ENCODE results near the gene TIMM17B. TPM values are rescaled to one million over a fixed set of nuclear protein-coding genes. Genes with fewer than 3 reads are reported as not detected.

The TIMM17B gene
- 74.8 and 113 TPM in 2 replicates for total RNA-seq

GRCh38 chrX:48897625-48898306 lies at the start of gene TIMM17B, which contains the start of gene PQBP1:
TSS of gene TIMM17B (minus strand) at chrX:48897768. CDS start at chrX:48897749, 19 bp downstream.
TSS of gene PQBP1 (plus strand) at chrX:48897930. CDS start at chrX:48898510, 580 bp downstream.

DNA sequence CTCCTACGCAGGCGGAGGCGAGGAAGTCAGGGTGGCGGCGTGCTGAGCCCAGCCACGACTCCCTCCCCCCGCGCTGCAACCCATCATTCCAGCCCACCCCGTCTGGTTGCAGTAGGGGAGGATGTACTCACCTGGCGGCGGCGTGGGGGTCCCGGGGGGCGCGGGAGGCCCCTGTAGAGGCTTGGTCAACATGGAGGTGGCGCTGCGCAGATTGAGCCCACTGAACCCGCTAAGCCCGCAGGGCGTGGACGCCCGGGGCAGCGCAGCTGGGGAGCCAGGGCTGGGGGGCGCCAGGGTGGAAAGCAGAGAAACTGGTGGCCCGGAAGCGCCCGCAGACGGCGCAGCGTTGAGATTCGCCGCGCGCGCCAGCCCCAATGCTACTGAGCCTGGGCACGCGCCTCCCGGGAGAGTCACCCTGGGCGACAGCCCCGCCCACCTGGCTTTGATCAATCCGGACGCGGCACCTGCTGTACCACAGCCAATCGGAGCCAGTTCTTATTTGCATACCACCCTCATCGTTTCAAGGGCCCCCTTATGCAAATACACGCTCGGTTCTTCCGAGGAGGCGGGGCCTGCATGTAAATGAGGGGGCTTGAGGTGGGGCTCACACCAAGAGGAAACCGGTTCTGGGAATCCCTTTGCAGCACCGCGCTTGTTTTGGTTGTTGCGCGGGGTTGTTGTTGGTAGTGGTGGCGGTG lies 21.2 kb upstream of the TIMM17B start, which contains the start of gene PIM2:
PIM2 (minus strand) TSS at position 382 of the 698 bp plus-strand sequence; CDS start at position 192, 190 bp downstream.

DNA sequence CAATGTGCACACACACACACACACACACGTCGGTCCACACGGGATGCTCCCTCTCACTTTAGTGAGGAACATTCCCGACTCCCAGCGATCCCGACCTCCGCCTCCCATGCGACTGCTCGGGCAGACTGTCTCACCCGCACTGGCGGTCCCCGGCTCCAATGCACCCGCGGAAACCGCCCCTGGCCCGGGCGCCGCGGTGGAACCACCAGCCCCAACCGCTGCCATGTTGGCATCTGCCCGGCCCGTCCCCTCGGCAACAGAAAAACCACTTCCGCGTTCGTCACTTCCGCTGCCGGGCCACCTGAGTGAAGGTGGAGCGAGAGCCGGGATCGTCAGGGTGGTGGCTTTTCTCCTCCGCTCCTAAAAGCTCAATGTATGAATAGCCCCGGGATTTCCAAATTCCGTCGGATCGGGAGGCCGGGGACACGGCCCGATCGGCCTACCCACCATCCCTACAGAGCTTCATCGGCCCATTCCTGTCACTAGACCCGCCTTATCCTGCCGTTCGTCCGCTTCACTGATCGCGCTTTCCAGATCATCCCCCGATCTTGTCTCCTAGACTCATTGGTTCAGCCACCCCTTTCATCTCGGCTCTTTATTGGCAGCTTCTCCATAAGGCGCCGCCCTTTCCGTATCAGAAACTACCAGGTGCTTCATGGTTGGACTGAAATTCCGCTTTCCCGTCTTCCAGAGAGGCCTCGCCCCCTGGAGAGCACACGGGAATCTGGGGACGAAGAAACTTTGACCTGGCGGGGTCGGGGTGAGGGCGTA lies 14.0 kb upstream of the TIMM17B start, which contains the start of gene SLC35A2:
SLC35A2 (minus strand) TSS at position 235 of the 771 bp plus-strand sequence; CDS start at position 225, 10 bp downstream.

Other genes starting within 250 kb of the TIMM17B start
- 0.14 and 0.21 TPM in 2 replicates for gene WAS, start 214.0 kb downstream of the TIMM17B start, total RNA-seq
- gene SUV39H1, start 201.0 kb downstream of the TIMM17B start, total RNA-seq = 13.0 and 13.6 TPM in 2 replicates
- not detected in 2 replicates for gene GLOD5, start 136.0 kb downstream of the TIMM17B start, total RNA-seq
- gene GATA1, start 111.2 kb downstream of the TIMM17B start, total RNA-seq = not detected in 2 replicates
- gene HDAC6, start 95.7 kb downstream of the TIMM17B start, total RNA-seq = 24.9 and 28.6 TPM in 2 replicates
- not detected in 2 replicates for gene ERAS, start 71.3 kb downstream of the TIMM17B start, total RNA-seq
- 13.2 and 15.4 TPM in 2 replicates for gene PCSK1N, start 62.2 kb downstream of the TIMM17B start, total RNA-seq
- gene PQBP1, start 162 bp upstream of the TIMM17B start, total RNA-seq = 64.3 and 68.2 TPM in 2 replicates
- gene SLC35A2, start 13.9 kb upstream of the TIMM17B start, total RNA-seq = 25.6 and 26.7 TPM in 2 replicates
- gene PIM2, start 21.3 kb upstream of the TIMM17B start, total RNA-seq = 7.5 and 14.6 TPM in 2 replicates
- 30.3 and 32.0 TPM in 2 replicates for gene OTUD5, start 59.8 kb upstream of the TIMM17B start, total RNA-seq
- under 0.01 and 0.14 TPM in 2 replicates for gene KCND1, start 74.1 kb upstream of the TIMM17B start, total RNA-seq
- gene GRIPAP1, start 104.5 kb upstream of the TIMM17B start, total RNA-seq = 9.9 and 14.4 TPM in 2 replicates
- gene TFE3, start 145.6 kb upstream of the TIMM17B start, total RNA-seq = 41.7 and 45.1 TPM in 2 replicates
- 6.3 and 11.5 TPM in 2 replicates for gene CCDC120, start 161.2 kb upstream of the TIMM17B start, total RNA-seq
- gene PRAF2, start 176.2 kb upstream of the TIMM17B start, total RNA-seq = 16.3 and 19.3 TPM in 2 replicates
- 23.1 and 34.7 TPM in 2 replicates for gene WDR45, start 182.1 kb upstream of the TIMM17B start, total RNA-seq
- 21.4 and 22.3 TPM in 2 replicates for gene GPKOW, start 226.0 kb upstream of the TIMM17B start, total RNA-seq